A549 (cell line): ENCODE data around the gene SLC16A1. TPM values are rescaled to one million over a fixed set of nuclear protein-coding genes. Genes with fewer than 3 reads are reported as not detected.

Experiments
- ATAC-seq, 2 experiments: fragments of 200-7000 bp in 1 of 2; fragments of >200 bp in 1 of 2; cut with Nextera tagmentation in 1 of 2; cut with Tn5 transposase in 1 of 2; 3 replicates each; pipeline versions ENCODE4 v1.8.0 to v1.9.1; 2018 to 2020; ENCODE audit warnings: mild to moderate bottlenecking in 1 of 2, moderate library complexity in 1 of 2
- CTCF ChIA-PET: fragments of 300-600 bp; sonication (Branson Sonifier 250); formaldehyde crosslinking; extraction: SDS; loops from one replicate; lab custom pipeline; 2021; ENCODE audit warnings: antibody characterized with exemption, inconsistent platforms; lab: Yijun Ruan, JAX
- POLR2A ChIA-PET: fragments of 350-600 bp; formaldehyde crosslinking; extraction: SDS; loops from one replicate; lab custom pipeline; 2021; ENCODE audit warnings: antibody characterized with exemption, inconsistent platforms; lab: Yijun Ruan, JAX
- DNase-seq, 2 experiments: peaks; one replicate each; pipeline versions ENCODE4 v3.0.0 to v3.0.0-alpha.2; 2011 to 2016; ENCODE audit warnings: low read depth in 1 of 2, low spot score in 1 of 2
- FAIRE-seq: peaks from 2 replicates; lab custom pipeline; 2011; peaks lifted over from hg19 to GRCh38; lab: Jason Lieb, UNC
- H3K27ac ChIP-seq, 2 experiments: fragments of >200 bp; sonication (Bioruptor Twin); formaldehyde crosslinking; 3 replicates each; pipeline ENCODE4 v1.5.1; 2016 to 2017
- H3K4me1 ChIP-seq: fragments of >200 bp; sonication (Bioruptor Twin); formaldehyde crosslinking; 3 replicates; pipeline ENCODE4 v1.6.1; 2016
- H3K4me2 ChIP-seq: fragments of >200 bp; sonication (Bioruptor Twin); formaldehyde crosslinking; 3 replicates; pipeline ENCODE4 v1.6.1; 2016
- H3K4me3 ChIP-seq: fragments of >200 bp; sonication (Bioruptor Twin); formaldehyde crosslinking; 3 replicates; pipeline ENCODE4 v1.5.1; 2016
- H3K9me3 ChIP-seq: fragments of >200 bp; sonication (Bioruptor Twin); formaldehyde crosslinking; 3 replicates; pipeline ENCODE4 v1.6.1; 2016
- BHLHE40 ChIP-seq: IDR thresholded peaks from 2 replicates; pipeline ENCODE4 v1.6.1; 2012; ENCODE audit warnings: low read depth, low read length, inconsistent platforms
- CBX8 ChIP-seq: fragments of 200-600 bp; sonication (generic); IDR thresholded peaks from 2 replicates; pipeline ENCODE4 v1.6.1; 2016
- FOSB ChIP-seq: fragments of 250-450 bp; sonication (Bioruptor Pico); IDR thresholded peaks from 2 replicates; pipeline ENCODE4 v1.5.0; 2020; ENCODE audit warnings: mild to moderate bottlenecking, moderate library complexity
- GATA3 ChIP-seq: IDR thresholded peaks from 2 replicates; pipeline ENCODE4 v1.6.1; 2012; ENCODE audit warnings: borderline replicate concordance
- HOXB13 ChIP-seq: fragments of 250-450 bp; sonication (Bioruptor Pico); IDR thresholded peaks from 2 replicates; pipeline ENCODE4 v1.5.0; 2020; ENCODE audit warnings: low read depth, mild to moderate bottlenecking, moderate library complexity
- HOXB5 ChIP-seq: fragments of 250-450 bp; sonication (Bioruptor Pico); IDR thresholded peaks from 2 replicates; pipeline ENCODE4 v1.5.0; 2020; ENCODE audit warnings: mild to moderate bottlenecking, moderate library complexity
- JUN ChIP-seq, 2 experiments: fragments of >200 bp; sonication (Bioruptor Twin); formaldehyde crosslinking; IDR thresholded peaks; 2 replicates in 1 of 2; 3 replicates in 1 of 2; pipeline ENCODE4 v1.6.1; 2016 to 2017
- MAFK ChIP-seq: fragments of 450-650 bp; IDR thresholded peaks from 2 replicates; pipeline ENCODE4 v1.6.1; 2014; ENCODE audit not compliant: partially characterized antibody
- NFE2L2 ChIP-seq: fragments of 150-350 bp; conservative IDR thresholded peaks from 2 replicates; pipeline ENCODE4 v1.6.1; 2014; ENCODE audit warnings: low read length
- PHF8 ChIP-seq: fragments of 200-600 bp; sonication (generic); IDR thresholded peaks from 2 replicates; pipeline ENCODE4 v1.6.1; 2016; ENCODE audit warnings: low read depth, mild to moderate bottlenecking, antibody characterized with exemption, moderate library complexity, borderline replicate concordance
- POLR2A ChIP-seq: IDR thresholded peaks from 2 replicates; pipeline ENCODE4 v1.6.1; 2012; ENCODE audit warnings: mild to moderate bottlenecking, low read length
- POLR2AphosphoS2 ChIP-seq: conservative IDR thresholded peaks from 2 replicates; pipeline ENCODE4 v1.6.1; 2012; ENCODE audit warnings: low read length, improper control_type of control experiment, inconsistent platforms
- RARB ChIP-seq: fragments of 250-450 bp; sonication (Bioruptor Pico); IDR thresholded peaks from 2 replicates; pipeline ENCODE4 v1.8.0; 2021; ENCODE audit warnings: mild to moderate bottlenecking, moderate library complexity
- RNF2 ChIP-seq: fragments of 200-600 bp; sonication (generic); IDR thresholded peaks from 2 replicates; pipeline ENCODE4 v1.6.1; 2016; ENCODE audit warnings: low read depth, mild to moderate bottlenecking, antibody characterized with exemption, moderate library complexity, borderline replicate concordance
- SMC3 ChIP-seq: fragments of >200 bp; sonication (Bioruptor Twin); formaldehyde crosslinking; IDR thresholded peaks from 3 replicates; pipeline ENCODE4 v1.6.1; 2018; ENCODE audit warnings: inconsistent platforms
- TFCP2L1 ChIP-seq: fragments of 250-450 bp; sonication (Bioruptor Pico); IDR thresholded peaks from 2 replicates; pipeline ENCODE4 v1.5.0; 2021; ENCODE audit warnings: mild to moderate bottlenecking
- ZFP36 ChIP-seq: fragments of 450-650 bp; IDR thresholded peaks from 2 replicates; pipeline ENCODE4 v1.6.1; 2014; ENCODE audit warnings: borderline replicate concordance; ENCODE audit not compliant: partially characterized antibody
- ZNF302 ChIP-seq: fragments of 250-450 bp; sonication (Bioruptor Pico); IDR thresholded peaks from 2 replicates; pipeline ENCODE4 v1.9.0; 2021; ENCODE audit warnings: inconsistent platforms, mild to moderate bottlenecking, moderate library complexity
- WGBS: methylation state at CpG from one replicate; pipeline ENCODE4 v1.1.6; 2017; ENCODE audit errors: missing lambda C conversion rate; 5-methylcytosine and 5-hydroxymethylcytosine counted together
- polyA plus RNA-seq, 4 experiments: library from polyadenylated mRNA; depleted of rRNA in 3 of 4; stranded (reverse); fragments of >200 nt; fragmentation: RNase III in 1 of 4; extraction: RNeasy Plus Mini Kit Qiagen cat#74134 plus additional on column Dnase treatment in 1 of 4; gene quantifications; 2 replicates in 3 of 4; 3 replicates in 1 of 4; pipeline ENCODE4 v1.2.3, GENCODE V29; 2011 to 2017
- TF ChIP-seq, protein P1 (sequence below): fragments of >200 bp; sonication (Bioruptor Twin); formaldehyde crosslinking; IDR thresholded peaks from 3 replicates; pipeline ENCODE4 v1.6.1; 2016
- TF ChIP-seq, protein P2 (sequence below): IDR thresholded peaks from 2 replicates; pipeline ENCODE4 v1.6.1; 2012; ENCODE audit warnings: low read depth, borderline replicate concordance
- TF ChIP-seq, protein P3 (sequence below): fragments of 150-350 bp; IDR thresholded peaks from 2 replicates; pipeline ENCODE4 v1.6.1; 2014; ENCODE audit warnings: low read depth, mild to moderate bottlenecking, low read length
- TF ChIP-seq, protein P4 (sequence below): fragments of 200-600 bp; sonication (generic); IDR thresholded peaks from 2 replicates; pipeline ENCODE4 v1.6.1; 2016; ENCODE audit warnings: antibody characterized with exemption, mild to moderate bottlenecking, moderate library complexity
- TF ChIP-seq, protein P5 (sequence below): fragments of >200 bp; sonication (Bioruptor Twin); formaldehyde crosslinking; IDR thresholded peaks from 2 replicates; pipeline ENCODE4 v1.6.1; 2016
- TF ChIP-seq, protein P6 (sequence below): fragments of 450-650 bp; IDR thresholded peaks from 2 replicates; pipeline ENCODE4 v1.6.1; 2014; ENCODE audit warnings: antibody characterized with exemption
- TF ChIP-seq, protein P7 (sequence below): fragments of 250-450 bp; sonication (Bioruptor Pico); IDR thresholded peaks from 2 replicates; pipeline ENCODE4 v1.5.0; 2021; ENCODE audit warnings: mild to moderate bottlenecking, moderate library complexity, borderline replicate concordance
- TF ChIP-seq, protein P8 (sequence below): IDR thresholded peaks from 2 replicates; pipeline ENCODE4 v1.6.1; 2012

The SLC16A1 gene
- polyA plus RNA-seq, 2 of the 4 experiments (the other 2 are of a cell fraction): 42.7 to 70.2 TPM

DNA sequence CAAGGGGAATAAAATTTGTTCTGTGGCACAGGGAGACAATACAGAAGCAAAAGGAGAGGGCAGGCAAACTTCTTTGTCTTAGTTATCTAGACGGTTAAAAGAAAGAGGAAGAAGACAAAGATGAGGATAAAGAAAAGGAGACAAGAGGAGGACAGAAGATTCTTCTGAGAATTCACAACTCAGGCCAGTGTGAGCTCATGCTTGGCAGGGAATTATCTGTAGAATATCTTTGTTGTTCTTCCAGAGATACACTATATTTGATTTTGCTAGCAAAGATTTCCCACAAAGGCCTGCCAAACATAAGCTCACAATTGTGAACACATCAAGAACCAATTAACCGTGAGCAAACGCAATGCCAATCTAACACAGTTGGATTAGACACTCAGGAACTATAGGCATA is 21.4 kb downstream of the SLC16A1 start:
- TF ChIP-seq BHLHE40 (no peak), FOSB (CRISPR knock-in tag) (no peak), TFCP2L1 (CRISPR knock-in tag) (no peak), GATA3 (no peak), PHF8 (no peak), SMC3 (no peak), HOXB13 (CRISPR knock-in tag) (no peak), JUN (IDR thresholded peaks at IDR 0.05) (no peak), CBX8 (no peak)
- TF ChIP-seq, protein P1, sequence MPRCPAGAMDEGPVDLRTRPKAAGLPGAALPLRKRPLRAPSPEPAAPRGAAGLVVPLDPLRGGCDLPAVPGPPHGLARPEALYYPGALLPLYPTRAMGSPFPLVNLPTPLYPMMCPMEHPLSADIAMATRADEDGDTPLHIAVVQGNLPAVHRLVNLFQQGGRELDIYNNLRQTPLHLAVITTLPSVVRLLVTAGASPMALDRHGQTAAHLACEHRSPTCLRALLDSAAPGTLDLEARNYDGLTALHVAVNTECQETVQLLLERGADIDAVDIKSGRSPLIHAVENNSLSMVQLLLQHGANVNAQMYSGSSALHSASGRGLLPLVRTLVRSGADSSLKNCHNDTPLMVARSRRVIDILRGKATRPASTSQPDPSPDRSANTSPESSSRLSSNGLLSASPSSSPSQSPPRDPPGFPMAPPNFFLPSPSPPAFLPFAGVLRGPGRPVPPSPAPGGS: no peak
- TF ChIP-seq, protein P2, sequence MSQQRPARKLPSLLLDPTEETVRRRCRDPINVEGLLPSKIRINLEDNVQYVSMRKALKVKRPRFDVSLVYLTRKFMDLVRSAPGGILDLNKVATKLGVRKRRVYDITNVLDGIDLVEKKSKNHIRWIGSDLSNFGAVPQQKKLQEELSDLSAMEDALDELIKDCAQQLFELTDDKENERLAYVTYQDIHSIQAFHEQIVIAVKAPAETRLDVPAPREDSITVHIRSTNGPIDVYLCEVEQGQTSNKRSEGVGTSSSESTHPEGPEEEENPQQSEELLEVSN: no peak
- POLR2A ChIA-PET: interaction anchor here (4.5 kb wide), 1 partner anchor 22 kb away, joined by 21 read pairs; the partner anchor contains the start of gene SLC16A1
- CTCF ChIA-PET: interaction anchor here (1.4 kb wide), 1 partner anchor 53 kb away, joined by 4 read pairs; no protein-coding TSS in a partner anchor
- Histone ChIP-seq H3K27ac (peak overlapping the region; percentile 68 to 91), H3K4me1 (peaks cover 46% of the 10 kb centered on the region), H3K9me3 (no peaks in the 10 kb centered on the region), H3K4me3 (no peak overlapping the region), H3K4me2 (peak overlapping the region; percentile 62)
- FAIRE-seq (no peak), DNase-seq (no peak), ATAC-seq (no peak)
- WGBS: 85% methylated on average over 3 of the region's 3 CpGs

DNA sequence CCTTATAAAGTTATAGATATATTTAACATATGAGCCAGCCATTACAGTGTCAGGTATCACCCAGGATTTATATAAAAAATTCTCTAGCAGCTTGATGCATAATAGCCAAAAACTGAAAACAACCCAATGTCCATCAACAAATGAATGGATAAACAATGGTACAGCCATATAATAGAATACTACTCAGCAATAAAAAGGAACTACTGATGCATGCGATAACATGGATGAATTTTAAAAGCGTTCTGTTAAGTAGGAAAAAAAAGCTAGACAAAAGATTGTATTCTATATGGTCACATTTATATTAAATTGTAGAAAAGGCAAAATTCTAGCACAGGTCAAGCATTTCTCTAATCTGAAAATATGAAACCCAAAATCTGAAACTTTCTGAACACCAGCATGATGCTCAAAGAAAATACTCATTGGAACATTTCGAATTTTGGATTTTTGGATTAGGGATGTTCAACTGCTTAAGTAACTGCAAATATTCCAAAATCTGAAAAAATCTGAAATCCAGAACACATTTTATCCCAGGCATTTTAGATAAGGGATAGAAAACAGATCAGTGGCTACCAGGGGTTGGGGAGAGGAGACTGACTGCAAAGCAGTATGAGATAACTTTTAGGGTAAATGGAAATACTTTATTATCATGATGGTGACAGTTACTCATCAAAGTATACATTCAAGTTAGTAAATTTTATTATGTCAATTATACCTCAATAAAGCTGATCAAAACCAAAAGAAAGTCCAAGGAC is 22.0 kb downstream of the SLC16A1 start:
- DNase-seq: no peak
- Histone ChIP-seq H3K4me3 (no peak overlapping the region), H3K27ac (peak overlapping the region; percentile 68 to 91), H3K4me1 (peaks cover 46% of the 10 kb centered on the region), H3K9me3 (no peaks in the 10 kb centered on the region), H3K4me2 (peak overlapping the region; percentile 62; the same call in 2 of the 3 replicates)
- TF ChIP-seq PHF8 (no peak), CBX8 (no peak), RARB (CRISPR knock-in tag) (no peak), FOSB (CRISPR knock-in tag) (no peak), NFE2L2 (no peak), RNF2 (no peak), POLR2AphosphoS2 (no peak), MAFK (no peak), ZFP36 (no peak), POLR2A (no peak), ZNF302 (CRISPR knock-in tag) (no peak), BHLHE40 (no peak), HOXB5 (no peak)
- TF ChIP-seq, protein P3, sequence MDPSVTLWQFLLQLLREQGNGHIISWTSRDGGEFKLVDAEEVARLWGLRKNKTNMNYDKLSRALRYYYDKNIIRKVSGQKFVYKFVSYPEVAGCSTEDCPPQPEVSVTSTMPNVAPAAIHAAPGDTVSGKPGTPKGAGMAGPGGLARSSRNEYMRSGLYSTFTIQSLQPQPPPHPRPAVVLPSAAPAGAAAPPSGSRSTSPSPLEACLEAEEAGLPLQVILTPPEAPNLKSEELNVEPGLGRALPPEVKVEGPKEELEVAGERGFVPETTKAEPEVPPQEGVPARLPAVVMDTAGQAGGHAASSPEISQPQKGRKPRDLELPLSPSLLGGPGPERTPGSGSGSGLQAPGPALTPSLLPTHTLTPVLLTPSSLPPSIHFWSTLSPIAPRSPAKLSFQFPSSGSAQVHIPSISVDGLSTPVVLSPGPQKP: no peak
- TF ChIP-seq, protein P4, sequence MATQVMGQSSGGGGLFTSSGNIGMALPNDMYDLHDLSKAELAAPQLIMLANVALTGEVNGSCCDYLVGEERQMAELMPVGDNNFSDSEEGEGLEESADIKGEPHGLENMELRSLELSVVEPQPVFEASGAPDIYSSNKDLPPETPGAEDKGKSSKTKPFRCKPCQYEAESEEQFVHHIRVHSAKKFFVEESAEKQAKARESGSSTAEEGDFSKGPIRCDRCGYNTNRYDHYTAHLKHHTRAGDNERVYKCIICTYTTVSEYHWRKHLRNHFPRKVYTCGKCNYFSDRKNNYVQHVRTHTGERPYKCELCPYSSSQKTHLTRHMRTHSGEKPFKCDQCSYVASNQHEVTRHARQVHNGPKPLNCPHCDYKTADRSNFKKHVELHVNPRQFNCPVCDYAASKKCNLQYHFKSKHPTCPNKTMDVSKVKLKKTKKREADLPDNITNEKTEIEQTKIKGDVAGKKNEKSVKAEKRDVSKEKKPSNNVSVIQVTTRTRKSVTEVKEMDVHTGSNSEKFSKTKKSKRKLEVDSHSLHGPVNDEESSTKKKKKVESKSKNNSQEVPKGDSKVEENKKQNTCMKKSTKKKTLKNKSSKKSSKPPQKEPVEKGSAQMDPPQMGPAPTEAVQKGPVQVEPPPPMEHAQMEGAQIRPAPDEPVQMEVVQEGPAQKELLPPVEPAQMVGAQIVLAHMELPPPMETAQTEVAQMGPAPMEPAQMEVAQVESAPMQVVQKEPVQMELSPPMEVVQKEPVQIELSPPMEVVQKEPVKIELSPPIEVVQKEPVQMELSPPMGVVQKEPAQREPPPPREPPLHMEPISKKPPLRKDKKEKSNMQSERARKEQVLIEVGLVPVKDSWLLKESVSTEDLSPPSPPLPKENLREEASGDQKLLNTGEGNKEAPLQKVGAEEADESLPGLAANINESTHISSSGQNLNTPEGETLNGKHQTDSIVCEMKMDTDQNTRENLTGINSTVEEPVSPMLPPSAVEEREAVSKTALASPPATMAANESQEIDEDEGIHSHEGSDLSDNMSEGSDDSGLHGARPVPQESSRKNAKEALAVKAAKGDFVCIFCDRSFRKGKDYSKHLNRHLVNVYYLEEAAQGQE: no peak
- TF ChIP-seq, protein P5, sequence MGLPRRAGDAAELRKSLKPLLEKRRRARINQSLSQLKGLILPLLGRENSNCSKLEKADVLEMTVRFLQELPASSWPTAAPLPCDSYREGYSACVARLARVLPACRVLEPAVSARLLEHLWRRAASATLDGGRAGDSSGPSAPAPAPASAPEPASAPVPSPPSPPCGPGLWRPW: no peak
- TF ChIP-seq, protein P6, sequence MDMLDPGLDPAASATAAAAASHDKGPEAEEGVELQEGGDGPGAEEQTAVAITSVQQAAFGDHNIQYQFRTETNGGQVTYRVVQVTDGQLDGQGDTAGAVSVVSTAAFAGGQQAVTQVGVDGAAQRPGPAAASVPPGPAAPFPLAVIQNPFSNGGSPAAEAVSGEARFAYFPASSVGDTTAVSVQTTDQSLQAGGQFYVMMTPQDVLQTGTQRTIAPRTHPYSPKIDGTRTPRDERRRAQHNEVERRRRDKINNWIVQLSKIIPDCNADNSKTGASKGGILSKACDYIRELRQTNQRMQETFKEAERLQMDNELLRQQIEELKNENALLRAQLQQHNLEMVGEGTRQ: no peak
- TF ChIP-seq, protein P7, sequence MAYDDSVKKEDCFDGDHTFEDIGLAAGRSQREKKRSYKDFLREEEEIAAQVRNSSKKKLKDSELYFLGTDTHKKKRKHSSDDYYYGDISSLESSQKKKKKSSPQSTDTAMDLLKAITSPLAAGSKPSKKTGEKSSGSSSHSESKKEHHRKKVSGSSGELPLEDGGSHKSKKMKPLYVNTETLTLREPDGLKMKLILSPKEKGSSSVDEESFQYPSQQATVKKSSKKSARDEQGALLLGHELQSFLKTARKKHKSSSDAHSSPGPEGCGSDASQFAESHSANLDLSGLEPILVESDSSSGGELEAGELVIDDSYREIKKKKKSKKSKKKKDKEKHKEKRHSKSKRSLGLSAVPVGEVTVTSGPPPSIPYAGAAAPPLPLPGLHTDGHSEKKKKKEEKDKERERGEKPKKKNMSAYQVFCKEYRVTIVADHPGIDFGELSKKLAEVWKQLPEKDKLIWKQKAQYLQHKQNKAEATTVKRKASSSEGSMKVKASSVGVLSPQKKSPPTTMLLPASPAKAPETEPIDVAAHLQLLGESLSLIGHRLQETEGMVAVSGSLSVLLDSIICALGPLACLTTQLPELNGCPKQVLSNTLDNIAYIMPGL (CRISPR knock-in tag): no peak
- TF ChIP-seq, protein P8, sequence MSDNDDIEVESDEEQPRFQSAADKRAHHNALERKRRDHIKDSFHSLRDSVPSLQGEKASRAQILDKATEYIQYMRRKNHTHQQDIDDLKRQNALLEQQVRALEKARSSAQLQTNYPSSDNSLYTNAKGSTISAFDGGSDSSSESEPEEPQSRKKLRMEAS: no peak
- 94% methylated on average over 3 of the region's 3 CpGs for WGBS
- ChIA-PET CTCF (no interaction called here), POLR2A (interaction anchor here (4.5 kb wide), 1 partner anchor 22 kb away, joined by 21 read pairs; the partner anchor contains the start of gene SLC16A1)
- no peak for FAIRE-seq
- no peak for ATAC-seq
